K562 (cell line): ENCODE results near the gene TEDC1. TPM values are rescaled to one million over a fixed set of nuclear protein-coding genes. Genes with fewer than 3 reads are reported as not detected.
A peak's percentile ranks its signal among the peaks of the same experiment; 100 is the strongest.

Experiments used
- BACH1 ChIP-seq: fragments of 200-800 bp; sonication (Bioruptor generic); IDR thresholded peaks from 2 replicates; pipeline ENCODE4 v1.6.1; 2016; ENCODE audit warnings: missing genetic modification characterization, missing compliant biosample characterization
- E2F3 ChIP-seq: fragments of 250-450 bp; sonication (Bioruptor Pico); IDR thresholded peaks from 2 replicates; pipeline ENCODE4 v1.4.0; 2020; ENCODE audit warnings: mild to moderate bottlenecking
- ELK3 ChIP-seq: fragments of 450-650 bp; formaldehyde crosslinking; IDR thresholded peaks from 2 replicates; pipeline ENCODE4 v1.4.0; 2020; ENCODE audit warnings: mild to moderate bottlenecking
- ETV5 ChIP-seq: sonication (generic); formaldehyde crosslinking; IDR thresholded peaks from 2 replicates; pipeline ENCODE4 v1.4.0; 2020; ENCODE audit warnings: low read depth, mild to moderate bottlenecking, missing genetic modification reagents
- GABPA ChIP-seq: fragments of 200-800 bp; sonication (Bioruptor generic); conservative IDR thresholded peaks from 2 replicates; pipeline ENCODE4 v1.6.1; 2016; ENCODE audit warnings: low read depth, missing genetic modification characterization, missing compliant biosample characterization
- GTF3C2 ChIP-seq: IDR thresholded peaks from 3 replicates; pipeline ENCODE4 v1.6.1; 2011; ENCODE audit warnings: borderline replicate concordance, mild to moderate bottlenecking, moderate library complexity; ENCODE audit not compliant: insufficient read length; ENCODE audit errors: extremely low read depth
- HEY1 ChIP-seq: fragments of 250-450 bp; sonication (Bioruptor Pico); IDR thresholded peaks from 2 replicates; pipeline ENCODE4 v1.5.0; 2020; ENCODE audit warnings: mild to moderate bottlenecking, moderate library complexity, borderline replicate concordance
- HMG20B ChIP-seq: fragments of 250-450 bp; sonication (Bioruptor Pico); IDR thresholded peaks from 2 replicates; pipeline ENCODE4 v1.5.0; 2021; ENCODE audit warnings: mild to moderate bottlenecking
- HMGN3 ChIP-seq: IDR thresholded peaks from 2 replicates; pipeline ENCODE4 v1.6.1; 2011; ENCODE audit warnings: borderline replicate concordance, low read depth, mild to moderate bottlenecking, mixed read lengths, low read length; ENCODE audit not compliant: insufficient read length; ENCODE audit errors: extremely low read depth
- HNRNPL ChIP-seq: fragments of 200-400 bp; formaldehyde crosslinking; IDR thresholded peaks from 2 replicates; pipeline ENCODE4 v1.6.1; 2017; ENCODE audit warnings: low read depth, mild to moderate bottlenecking, low read length
- MTA3 ChIP-seq: fragments of 450-650 bp; formaldehyde crosslinking; IDR thresholded peaks from 2 replicates; pipeline ENCODE4 v1.6.1; 2017; ENCODE audit warnings: mild to moderate bottlenecking, borderline replicate concordance
- NFRKB ChIP-seq: fragments of 450-650 bp; IDR thresholded peaks from 2 replicates; pipeline ENCODE4 v1.6.1; 2016; ENCODE audit warnings: low read depth
- POLR2G ChIP-seq: fragments of 200-400 bp; formaldehyde crosslinking; IDR thresholded peaks from 2 replicates; pipeline ENCODE4 v1.6.1; 2017; ENCODE audit warnings: low read depth, mild to moderate bottlenecking, antibody characterized with exemption, low read length, moderate library complexity
- SIN3B ChIP-seq: fragments of 450-650 bp; IDR thresholded peaks from 2 replicates; pipeline ENCODE4 v1.6.1; 2017; ENCODE audit warnings: low read depth, mild to moderate bottlenecking, moderate library complexity
- SMARCE1 ChIP-seq: fragments of 450-650 bp; IDR thresholded peaks from 2 replicates; pipeline ENCODE4 v1.7.1; 2016; ENCODE audit warnings: mild to moderate bottlenecking
- SNRNP70 ChIP-seq: fragments of 200-400 bp; formaldehyde crosslinking; optimal IDR thresholded peaks from 2 replicates; pipeline ENCODE3; 2017; ENCODE audit warnings: low read depth, low read length
- ZBTB49 ChIP-seq: sonication (generic); formaldehyde crosslinking; IDR thresholded peaks from 2 replicates; pipeline ENCODE4 v1.8.0; 2022; ENCODE audit warnings: missing genetic modification reagents, mild to moderate bottlenecking, borderline replicate concordance
- ZC3H8 ChIP-seq: fragments of 450-650 bp; IDR thresholded peaks from 2 replicates; pipeline ENCODE4 v1.6.1; 2017
- ZFX ChIP-seq: sonication (generic); formaldehyde crosslinking; IDR thresholded peaks from 2 replicates; pipeline ENCODE4 v1.8.0; 2022; ENCODE audit warnings: mild to moderate bottlenecking, missing genetic modification reagents, moderate library complexity
- ZNF184 ChIP-seq: sonication (generic); formaldehyde crosslinking; IDR thresholded peaks from 2 replicates; pipeline ENCODE4 v1.5.0; 2020; ENCODE audit warnings: missing genetic modification reagents
- ZNF41 ChIP-seq: fragments of 250-450 bp; sonication (Bioruptor Pico); conservative IDR thresholded peaks from 2 replicates; pipeline ENCODE4 v1.4.0; 2020; ENCODE audit warnings: mild to moderate bottlenecking
- ZNF707 ChIP-seq: fragments of 250-450 bp; sonication (Bioruptor Pico); conservative IDR thresholded peaks from 2 replicates; pipeline ENCODE4 v1.8.0; 2022; ENCODE audit warnings: inconsistent platforms, mild to moderate bottlenecking, moderate library complexity
- polyA plus RNA-seq, 8 experiments: library from polyadenylated mRNA; depleted of rRNA in 4 of 8; stranded (reverse) in 5 of 8; unstranded in 3 of 8; fragments of >200 nt; fragmentation: Nextera tagmentation in 2 of 8; fragmentation: Illumina TruSeq in 1 of 8; extraction: Ambion mirVana in 2 of 8; extraction: Trizol in 1 of 8; gene quantifications; 2 replicates each; pipeline versions ENCODE4 v1.2.1 to v1.2.3, GENCODE V29; 2011 to 2014; ENCODE audit warnings: inconsistent platforms in 1 of 8, missing spikeins in 1 of 8
- total RNA-seq, 7 experiments: library from RNA; depleted of rRNA in 6 of 7; stranded (reverse); fragments of >200 nt in 6 of 7; fragmentation: Illumina TruSeq in 2 of 7; extraction: Trizol in 2 of 7; gene quantifications; 2 replicates each; pipeline versions ENCODE4 v1.2.1 to v1.2.3, GENCODE V29; 2011 to 2021; ENCODE audit warnings: low replicate concordance in 1 of 7

TEDC1 gene
- total and polyA plus RNA-seq, 9 of the 15 experiments (the other 6 are each of a cell fraction or from before 2014, with no cell fraction given): 0.21 to 28.3 (median 5.9) TPM

- TF ChIP-seq GTF3C2 (no peak), SIN3B (peak; percentile 44; the same call in 1 of the 2 replicates), HMG20B (CRISPR knock-in tag) (no peak), E2F3 (CRISPR knock-in tag) (peak; percentile 65; the same call in 1 of the 2 replicates), BACH1 (tag) (no peak), ETV5 (CRISPR knock-in tag) (no peak), MTA3 (no peak), ZBTB49 (CRISPR knock-in tag) (no peak), SMARCE1 (no peak), POLR2G (peak; percentile 80), ZFX (CRISPR knock-in tag) (peak; percentile 67), HNRNPL (0 out of 2 replicates have a peak, but pooled peaks have one; percentile 41), ZNF184 (no peak), ZNF707 (CRISPR knock-in tag) (no peak), HEY1 (CRISPR knock-in tag) (no peak), NFRKB (no peak), HMGN3 (peak; percentile 14), ELK3 (CRISPR knock-in tag) (no peak), SNRNP70 (no peak), ZNF41 (CRISPR knock-in tag) (no peak), ZC3H8 (no peak), GABPA (tag) (peak; percentile 66)
Measured at GRCh38 chr14:105527826-105528585, 37.0 kb downstream of the TEDC1 start (continued).
